Neural cell (in vitro differentiated cells): ENCODE results near the gene PHACTR3.

Experiments
- EP300 ChIP-seq: fragments of 450-650 bp; conservative IDR thresholded peaks from 2 replicates; pipeline ENCODE4 v1.6.1; 2014; ENCODE audit warnings: antibody characterized with exemption, mild to moderate bottlenecking, moderate library complexity; ENCODE audit not compliant: poor library complexity, severe bottlenecking
- EZH2 ChIP-seq: fragments of 200-600, 300-800 bp; shearing (Covaris generic), sonication (generic); IDR thresholded peaks from 2 replicates; pipeline ENCODE4 v1.6.1; 2014; ENCODE audit warnings: antibody characterized with exemption, low read length, borderline replicate concordance, mild to moderate bottlenecking; ENCODE audit not compliant: insufficient read depth, poor library complexity, severe bottlenecking
- MXI1 ChIP-seq: fragments of 450-650 bp; conservative IDR thresholded peaks from 2 replicates; pipeline ENCODE4 v1.6.1; 2014; ENCODE audit warnings: antibody characterized with exemption, mild to moderate bottlenecking; ENCODE audit not compliant: poor library complexity, severe bottlenecking
- POLR2AphosphoS5 ChIP-seq: IDR thresholded peaks from 2 replicates; pipeline ENCODE4 v1.6.1; 2012
- RAD21 ChIP-seq: fragments of 450-650 bp; conservative IDR thresholded peaks from 2 replicates; pipeline ENCODE4 v1.6.1; 2014; ENCODE audit warnings: antibody characterized with exemption, mild to moderate bottlenecking, moderate library complexity
- REST ChIP-seq: IDR thresholded peaks from 2 replicates; pipeline ENCODE4 v1.6.1; 2012; ENCODE audit warnings: borderline replicate concordance
- SMC3 ChIP-seq: fragments of 450-650 bp; conservative IDR thresholded peaks from 2 replicates; pipeline ENCODE4 v1.6.1; 2014; ENCODE audit warnings: antibody characterized with exemption, mild to moderate bottlenecking, moderate library complexity; ENCODE audit not compliant: poor library complexity
- TAF1 ChIP-seq: IDR thresholded peaks from 2 replicates; pipeline ENCODE4 v1.6.1; 2012; ENCODE audit warnings: low read depth
- TF ChIP-seq, protein P1 (sequence below): fragments of 450-650 bp; IDR thresholded peaks from 2 replicates; pipeline ENCODE4 v1.5.1; 2014; ENCODE audit warnings: antibody characterized with exemption, mild to moderate bottlenecking, moderate library complexity; ENCODE audit not compliant: poor library complexity, severe bottlenecking

DNA sequence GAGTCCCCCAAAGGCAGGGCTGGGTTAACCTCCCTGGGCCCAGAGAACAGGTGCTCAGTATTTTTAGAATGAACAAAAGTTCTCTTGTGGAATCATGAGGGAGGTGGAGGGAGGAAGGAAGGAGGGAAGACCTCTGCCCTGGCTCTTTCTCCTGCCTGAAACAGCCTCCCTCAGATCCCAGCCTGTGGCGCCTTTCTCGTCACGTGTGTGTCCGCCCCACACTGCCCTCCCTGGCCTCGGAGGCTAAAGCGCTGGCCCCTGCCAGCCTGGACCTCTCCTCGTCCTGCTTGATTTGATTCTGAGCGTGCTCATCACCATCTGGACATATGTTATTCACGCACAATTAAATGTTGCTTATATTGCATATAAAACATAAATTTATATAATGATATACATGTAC is 40.9 kb downstream of the PHACTR3 start:
- TF ChIP-seq REST (no peak), POLR2AphosphoS5 (no peak), EZH2 (no peak), RAD21 (no peak), TAF1 (no peak), EP300 (no peak), SMC3 (no peak), MXI1 (no peak)
- TF ChIP-seq, protein P1, sequence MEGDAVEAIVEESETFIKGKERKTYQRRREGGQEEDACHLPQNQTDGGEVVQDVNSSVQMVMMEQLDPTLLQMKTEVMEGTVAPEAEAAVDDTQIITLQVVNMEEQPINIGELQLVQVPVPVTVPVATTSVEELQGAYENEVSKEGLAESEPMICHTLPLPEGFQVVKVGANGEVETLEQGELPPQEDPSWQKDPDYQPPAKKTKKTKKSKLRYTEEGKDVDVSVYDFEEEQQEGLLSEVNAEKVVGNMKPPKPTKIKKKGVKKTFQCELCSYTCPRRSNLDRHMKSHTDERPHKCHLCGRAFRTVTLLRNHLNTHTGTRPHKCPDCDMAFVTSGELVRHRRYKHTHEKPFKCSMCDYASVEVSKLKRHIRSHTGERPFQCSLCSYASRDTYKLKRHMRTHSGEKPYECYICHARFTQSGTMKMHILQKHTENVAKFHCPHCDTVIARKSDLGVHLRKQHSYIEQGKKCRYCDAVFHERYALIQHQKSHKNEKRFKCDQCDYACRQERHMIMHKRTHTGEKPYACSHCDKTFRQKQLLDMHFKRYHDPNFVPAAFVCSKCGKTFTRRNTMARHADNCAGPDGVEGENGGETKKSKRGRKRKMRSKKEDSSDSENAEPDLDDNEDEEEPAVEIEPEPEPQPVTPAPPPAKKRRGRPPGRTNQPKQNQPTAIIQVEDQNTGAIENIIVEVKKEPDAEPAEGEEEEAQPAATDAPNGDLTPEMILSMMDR, result no peak
